A673 (cell line): ENCODE measurements around the gene KIAA0319L. TPM values are rescaled to one million over a fixed set of nuclear protein-coding genes. Genes with fewer than 3 reads are reported as not detected.

Source experiments
- BruUV-seq: library from RNA; stranded (reverse); fragments of 400-500 nt; replicated peaks from 2 replicates; lab custom pipeline; 2021; lab: Mats Ljungman, UMichigan
- CTCF ChIA-PET: fragments of 300-600 bp; sonication (Branson Sonifier 250); formaldehyde crosslinking; loops from one replicate; lab custom pipeline; 2022; ENCODE audit warnings: antibody characterized with exemption; lab: Charles Lee
- POLR2A ChIA-PET: fragments of 300-600 bp; sonication (Branson Sonifier 250); formaldehyde crosslinking; loops from one replicate; lab custom pipeline; 2022; ENCODE audit warnings: antibody characterized with exemption; ENCODE audit not compliant: low non-redundant PET; lab: Charles Lee
- DNase-seq: peaks from one replicate; pipeline ENCODE4 v3.0.0-alpha.2; 2015; ENCODE audit warnings: low spot score
- H3K27ac ChIP-seq: fragments of 200-600 bp; sonication (generic); 2 replicates; pipeline ENCODE4 v1.5.1; 2016; ENCODE audit warnings: mixed run types, low read depth, mild to moderate bottlenecking, mixed read lengths, antibody characterized with exemption, low read length; ENCODE audit not compliant: poor library complexity, severe bottlenecking
- H3K27me3 ChIP-seq: fragments of 200-600 bp; sonication (generic); replicated peaks from 2 replicates; pipeline ENCODE4 v1.6.1; 2017; ENCODE audit warnings: mixed run types, low read depth, mild to moderate bottlenecking, mixed read lengths, antibody characterized with exemption, low read length; ENCODE audit not compliant: insufficient read depth, poor library complexity
- H3K36me3 ChIP-seq: fragments of 200-600 bp; sonication (generic); 2 replicates; pipeline ENCODE4 v1.6.1; 2016; ENCODE audit warnings: mixed run types, mild to moderate bottlenecking, mixed read lengths, antibody characterized with exemption, low read length; ENCODE audit not compliant: insufficient read depth, poor library complexity, severe bottlenecking
- H3K4me1 ChIP-seq: fragments of 200-600 bp; sonication (generic); 2 replicates; pipeline ENCODE4 v1.6.1; 2017; ENCODE audit warnings: mixed run types, mild to moderate bottlenecking, mixed read lengths, antibody characterized with exemption, low read length; ENCODE audit not compliant: insufficient read depth, poor library complexity, severe bottlenecking
- H3K4me3 ChIP-seq: fragments of 200-600 bp; sonication (generic); 2 replicates; pipeline ENCODE4 v1.5.1; 2016; ENCODE audit warnings: low read depth, mixed run types, mild to moderate bottlenecking, mixed read lengths, low read length; ENCODE audit not compliant: poor library complexity, severe bottlenecking
- H3K9me3 ChIP-seq: fragments of 200-600 bp; sonication (generic); 2 replicates; pipeline ENCODE4 v1.6.1; 2016; ENCODE audit warnings: mixed run types, low read depth, mild to moderate bottlenecking, mixed read lengths, antibody characterized with exemption, low read length; ENCODE audit not compliant: poor library complexity, severe bottlenecking
- CTCF ChIP-seq: fragments of 300-800, 200-600 bp; sonication (generic); conservative IDR thresholded peaks from 2 replicates; pipeline ENCODE4 v1.5.1; 2017; ENCODE audit warnings: low read depth, mild to moderate bottlenecking, antibody characterized with exemption, low read length, moderate library complexity, mixed read lengths
- EZH2 ChIP-seq: fragments of 200-600 bp; sonication (generic); IDR thresholded peaks from 2 replicates; pipeline ENCODE4 v1.6.1; 2017; ENCODE audit warnings: borderline replicate concordance, low read depth, mild to moderate bottlenecking, mixed read lengths, antibody characterized with exemption, low read length; ENCODE audit not compliant: poor library complexity, severe bottlenecking
- intact Hi-C: fragments of 100-400 bp; cut with micrococcal nuclease; formaldehyde crosslinking; loops from one replicate; pipeline ENCODE4 v1.10.0; 2022; ENCODE audit not compliant: unreplicated experiment
- total RNA-seq: library from RNA; stranded (reverse); gene quantifications from 2 replicates; pipeline ENCODE4 v1.2.3, GENCODE V29; 2021

KIAA0319L gene
- total RNA-seq, 1 experiment from 2014 or later: 33.7 TPM

GRCh38 chr1:35428360-35428759 lies 128.8 kb downstream of the KIAA0319L start:
- no peak for DNase-seq
- no TSS peak for BruUV-seq
- ChIA-PET CTCF (no interaction called here), POLR2A (no interaction called here)
- Histone ChIP-seq H3K27ac (no peak overlapping the region), H3K4me1 (no peaks in the 10 kb centered on the region), H3K36me3 (no peaks in the 10 kb centered on the region), H3K27me3 (no peaks in the 10 kb centered on the region), H3K4me3 (no peak overlapping the region), H3K9me3 (no peaks in the 10 kb centered on the region)
- TF ChIP-seq CTCF: no peak
- TF ChIP-seq EZH2: no peak
- intact Hi-C loops: no loop called here

GRCh38 chr1:35426097-35426586 lies 131.1 kb downstream of the KIAA0319L start:
- no TSS peak for BruUV-seq
- Histone ChIP-seq H3K27ac (no peak overlapping the region), H3K4me1 (no peaks in the 10 kb centered on the region), H3K36me3 (peaks cover 14% of the 10 kb centered on the region), H3K27me3 (no peaks in the 10 kb centered on the region), H3K9me3 (no peaks in the 10 kb centered on the region), H3K4me3 (no peak overlapping the region)
- DNase-seq: no peak
- ChIA-PET CTCF (no interaction called here), POLR2A (no interaction called here)
- intact Hi-C loops: no loop called here
- TF ChIP-seq EZH2 (no peak), CTCF (no peak)

GRCh38 chr1:35408925-35409324 lies 148.3 kb downstream of the KIAA0319L start:
- intact Hi-C loops: no loop called here
- Histone ChIP-seq H3K9me3 (no peaks in the 10 kb centered on the region), H3K4me3 (no peak overlapping the region), H3K4me1 (no peaks in the 10 kb centered on the region), H3K27me3 (no peaks in the 10 kb centered on the region), H3K27ac (no peak overlapping the region), H3K36me3 (peaks cover 44% of the 10 kb centered on the region)
- CTCF ChIA-PET: no interaction called here
- BruUV-seq: no TSS peak
- TF ChIP-seq CTCF: no peak
- TF ChIP-seq EZH2: no peak
- POLR2A ChIA-PET: no interaction called here
- DNase-seq: no peak
